Measurements from ENCODE around the gene EHMT1. TPM values are rescaled to one million over a fixed set of nuclear protein-coding genes. Genes with fewer than 3 reads are reported as not detected.

The EHMT1 gene
- total and polyA plus RNA-seq, 2 of the 13 experiments (the other 11 are each of a cell fraction or from before 2014, with no cell fraction given): 23.0 to 27.1 TPM

GRCh38 chr9:137614631-137615386 is 4.0 kb upstream of the EHMT1 start (continued):
- TF ChIP-seq ZNF740 (CRISPR knock-in tag; IDR thresholded peaks at IDR 0.05): no peak
- TF ChIP-seq SMAD9 (CRISPR knock-in tag; IDR thresholded peaks at IDR 0.05): no peak
- TF ChIP-seq, protein P1, sequence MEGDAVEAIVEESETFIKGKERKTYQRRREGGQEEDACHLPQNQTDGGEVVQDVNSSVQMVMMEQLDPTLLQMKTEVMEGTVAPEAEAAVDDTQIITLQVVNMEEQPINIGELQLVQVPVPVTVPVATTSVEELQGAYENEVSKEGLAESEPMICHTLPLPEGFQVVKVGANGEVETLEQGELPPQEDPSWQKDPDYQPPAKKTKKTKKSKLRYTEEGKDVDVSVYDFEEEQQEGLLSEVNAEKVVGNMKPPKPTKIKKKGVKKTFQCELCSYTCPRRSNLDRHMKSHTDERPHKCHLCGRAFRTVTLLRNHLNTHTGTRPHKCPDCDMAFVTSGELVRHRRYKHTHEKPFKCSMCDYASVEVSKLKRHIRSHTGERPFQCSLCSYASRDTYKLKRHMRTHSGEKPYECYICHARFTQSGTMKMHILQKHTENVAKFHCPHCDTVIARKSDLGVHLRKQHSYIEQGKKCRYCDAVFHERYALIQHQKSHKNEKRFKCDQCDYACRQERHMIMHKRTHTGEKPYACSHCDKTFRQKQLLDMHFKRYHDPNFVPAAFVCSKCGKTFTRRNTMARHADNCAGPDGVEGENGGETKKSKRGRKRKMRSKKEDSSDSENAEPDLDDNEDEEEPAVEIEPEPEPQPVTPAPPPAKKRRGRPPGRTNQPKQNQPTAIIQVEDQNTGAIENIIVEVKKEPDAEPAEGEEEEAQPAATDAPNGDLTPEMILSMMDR (CRISPR knock-in tag; IDR thresholded peaks at IDR 0.05): peak; percentile 26; the same call in 1 of the 2 replicates
- TF ChIP-seq GFI1 (CRISPR knock-in tag; IDR thresholded peaks at IDR 0.05; ENCODE audit: borderline replicate concordance): no peak
- peak; percentile 1 for TF ChIP-seq AGO2 (optimal IDR thresholded peaks at IDR 0.05; ENCODE audit: low read depth, low read length)
- TF ChIP-seq, protein P2, sequence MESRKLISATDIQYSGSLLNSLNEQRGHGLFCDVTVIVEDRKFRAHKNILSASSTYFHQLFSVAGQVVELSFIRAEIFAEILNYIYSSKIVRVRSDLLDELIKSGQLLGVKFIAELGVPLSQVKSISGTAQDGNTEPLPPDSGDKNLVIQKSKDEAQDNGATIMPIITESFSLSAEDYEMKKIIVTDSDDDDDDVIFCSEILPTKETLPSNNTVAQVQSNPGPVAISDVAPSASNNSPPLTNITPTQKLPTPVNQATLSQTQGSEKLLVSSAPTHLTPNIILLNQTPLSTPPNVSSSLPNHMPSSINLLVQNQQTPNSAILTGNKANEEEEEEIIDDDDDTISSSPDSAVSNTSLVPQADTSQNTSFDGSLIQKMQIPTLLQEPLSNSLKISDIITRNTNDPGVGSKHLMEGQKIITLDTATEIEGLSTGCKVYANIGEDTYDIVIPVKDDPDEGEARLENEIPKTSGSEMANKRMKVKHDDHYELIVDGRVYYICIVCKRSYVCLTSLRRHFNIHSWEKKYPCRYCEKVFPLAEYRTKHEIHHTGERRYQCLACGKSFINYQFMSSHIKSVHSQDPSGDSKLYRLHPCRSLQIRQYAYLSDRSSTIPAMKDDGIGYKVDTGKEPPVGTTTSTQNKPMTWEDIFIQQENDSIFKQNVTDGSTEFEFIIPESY (CRISPR knock-in tag; IDR thresholded peaks at IDR 0.05): peak; percentile 94
- TF ChIP-seq KAT2B (IDR thresholded peaks at IDR 0.05; ENCODE audit: borderline replicate concordance, low read depth, low read length): no peak
- TF ChIP-seq ZNF766 (CRISPR knock-in tag; IDR thresholded peaks at IDR 0.05; ENCODE audit: borderline replicate concordance): no peak

Data from HepG2 (cell line).